SH-SY5Y (cell line): ENCODE results near the gene LRRK1.

Experiments used
- GATA2 ChIP-seq: IDR thresholded peaks from 2 replicates; pipeline ENCODE4 v1.6.1; 2011; ENCODE audit warnings: mild to moderate bottlenecking, low read depth, low read length
- GATA3 ChIP-seq: IDR thresholded peaks from 2 replicates; pipeline ENCODE4 v1.6.1; 2011; ENCODE audit warnings: low read depth, mild to moderate bottlenecking, low read length, moderate library complexity

DNA sequence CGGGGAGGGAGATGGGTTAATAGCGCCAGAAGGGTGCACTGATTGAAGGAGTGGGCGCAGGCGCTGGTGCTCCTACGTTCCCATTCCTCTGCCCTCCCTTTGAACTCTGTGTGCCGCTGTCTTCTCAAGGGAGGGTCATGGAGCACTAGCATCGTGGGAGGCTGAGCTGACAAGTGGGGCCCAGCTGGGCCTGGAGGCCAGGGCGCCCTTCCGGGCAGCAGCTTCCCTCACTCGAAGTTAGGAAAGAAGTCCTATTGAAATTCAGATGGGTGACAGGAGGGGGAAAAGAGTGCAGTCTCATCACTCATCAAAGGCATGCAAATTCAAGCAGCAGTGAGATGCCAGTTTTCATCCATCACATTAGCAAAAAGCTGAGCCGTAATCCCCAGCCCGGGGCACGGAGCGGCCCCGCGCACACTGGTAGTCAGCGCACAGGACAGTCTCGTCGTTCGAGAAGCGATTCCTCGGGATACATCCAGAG is 128.2 kb downstream of the LRRK1 start:
- TF ChIP-seq GATA2: no peak
- no peak for TF ChIP-seq GATA3
